Uterus (tissue), 2 donors: ENCODE measurements around the gene PSORS1C1.

Source experiments
- CTCF ChIP-seq, 4 experiments: fragments of 200-600 bp in 2 of 4; fragments of 450-650 bp in 2 of 4; sonication (generic) in 2 of 4; IDR thresholded peaks; one replicate each; pipeline ENCODE4 v1.5.1; 2016 to 2019; ENCODE audit warnings: antibody characterized with exemption in 4 of 4, mild to moderate bottlenecking in 2 of 4, moderate library complexity in 1 of 4
- POLR2A ChIP-seq, 2 donors: fragments of 450-650 bp; IDR thresholded peaks; one replicate each; pipeline ENCODE4 v1.6.1; 2016; ENCODE audit warnings: antibody characterized with exemption in 2 of 2, mild to moderate bottlenecking in 1 of 2, moderate library complexity in 1 of 2

- TF ChIP-seq CTCF (IDR thresholded peaks at IDR 0.05): no peak
- no peak for TF ChIP-seq POLR2A (IDR thresholded peaks at IDR 0.05)
Measured at GRCh38 chr6:31075528-31075927, 39.1 kb upstream of the PSORS1C1 start.
